Measurements from ENCODE around the gene GORASP2. TPM values are rescaled to one million over a fixed set of nuclear protein-coding genes. Genes with fewer than 3 reads are reported as not detected.

The GORASP2 gene
- total RNA-seq, 4 donors from 2014 or later: 45.8 to 66.1 (median 56.5) TPM

GRCh38 chr2:170949415-170949814 is 20.4 kb downstream of the GORASP2 start:
- DNase-seq: no peak
- no peak overlapping the region for H3K4me3 ChIP-seq
- no peaks in the 10 kb centered on the region for H3K4me1 ChIP-seq
- H3K36me3 ChIP-seq: peaks cover 8 to 69% (median 29%) of the 10 kb centered on the region in 3 donors
- H3K27me3 ChIP-seq: no peaks in the 10 kb centered on the region
- H3K9me3 ChIP-seq: no peaks in the 10 kb centered on the region
- intact Hi-C loops (cut with DNase I): no loop called here
- TF ChIP-seq, protein P1, sequence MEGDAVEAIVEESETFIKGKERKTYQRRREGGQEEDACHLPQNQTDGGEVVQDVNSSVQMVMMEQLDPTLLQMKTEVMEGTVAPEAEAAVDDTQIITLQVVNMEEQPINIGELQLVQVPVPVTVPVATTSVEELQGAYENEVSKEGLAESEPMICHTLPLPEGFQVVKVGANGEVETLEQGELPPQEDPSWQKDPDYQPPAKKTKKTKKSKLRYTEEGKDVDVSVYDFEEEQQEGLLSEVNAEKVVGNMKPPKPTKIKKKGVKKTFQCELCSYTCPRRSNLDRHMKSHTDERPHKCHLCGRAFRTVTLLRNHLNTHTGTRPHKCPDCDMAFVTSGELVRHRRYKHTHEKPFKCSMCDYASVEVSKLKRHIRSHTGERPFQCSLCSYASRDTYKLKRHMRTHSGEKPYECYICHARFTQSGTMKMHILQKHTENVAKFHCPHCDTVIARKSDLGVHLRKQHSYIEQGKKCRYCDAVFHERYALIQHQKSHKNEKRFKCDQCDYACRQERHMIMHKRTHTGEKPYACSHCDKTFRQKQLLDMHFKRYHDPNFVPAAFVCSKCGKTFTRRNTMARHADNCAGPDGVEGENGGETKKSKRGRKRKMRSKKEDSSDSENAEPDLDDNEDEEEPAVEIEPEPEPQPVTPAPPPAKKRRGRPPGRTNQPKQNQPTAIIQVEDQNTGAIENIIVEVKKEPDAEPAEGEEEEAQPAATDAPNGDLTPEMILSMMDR (IDR thresholded peaks at IDR 0.05): no peak
- no peak for TF ChIP-seq POLR2A (IDR thresholded peaks at IDR 0.05)
- H3K27ac ChIP-seq: no peak overlapping the region
- 81 to 83% methylated on average over 5 of the region's 5 CpGs for WGBS, 2 donors

DNA sequence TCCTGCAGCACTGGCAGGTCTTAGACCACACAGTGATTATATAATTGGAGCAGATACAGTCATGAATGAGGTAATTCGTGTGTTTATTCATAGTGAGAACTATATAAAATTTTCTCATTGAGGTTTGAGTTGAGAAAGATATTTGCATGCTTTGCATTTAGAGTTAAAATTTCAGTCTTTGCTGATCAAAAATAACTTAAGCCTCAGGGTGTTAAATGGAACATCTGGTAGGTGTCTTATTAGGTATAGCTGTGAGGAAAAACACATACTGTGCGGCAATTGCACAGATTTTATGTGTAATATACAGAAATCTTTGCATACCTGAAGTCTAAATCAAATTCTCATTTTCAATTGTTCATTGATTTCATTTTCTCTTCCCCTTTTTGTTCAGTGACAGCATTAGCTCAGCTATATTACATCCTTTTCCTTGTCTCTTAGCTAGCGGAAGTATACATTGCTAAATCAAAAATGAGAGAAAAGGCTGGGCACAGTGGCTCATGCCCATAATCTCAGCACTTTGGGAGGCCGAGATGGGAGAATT is 21.2 kb downstream of the GORASP2 start:
- H3K36me3 ChIP-seq: peaks cover 15 to 77% (median 29%) of the 10 kb centered on the region in 3 donors
- H3K27ac ChIP-seq: no peak overlapping the region
- no peaks in the 10 kb centered on the region for H3K27me3 ChIP-seq
- H3K4me3 ChIP-seq: no peak overlapping the region
- WGBS, 2 donors: 78 to 88% methylated on average over 4 of the region's 4 CpGs
- intact Hi-C loops (cut with DNase I): no loop called here
- no peak for DNase-seq
- TF ChIP-seq POLR2A (IDR thresholded peaks at IDR 0.05): no peak
- TF ChIP-seq, protein P1 (IDR thresholded peaks at IDR 0.05): no peak
- no peaks in the 10 kb centered on the region for H3K4me1 ChIP-seq
- no peaks in the 10 kb centered on the region for H3K9me3 ChIP-seq

- H3K27me3 ChIP-seq: no peaks in the 10 kb centered on the region
- intact Hi-C loops (cut with DNase I): no loop called here
- TF ChIP-seq, protein P1 (IDR thresholded peaks at IDR 0.05): no peak
- no peak for TF ChIP-seq POLR2A (IDR thresholded peaks at IDR 0.05)
- H3K27ac ChIP-seq: no peak overlapping the region
- 63 to 78% methylated on average over 4 of the region's 4 CpGs for WGBS, 2 donors
- peaks cover 27 to 100% (median 39%) of the 10 kb centered on the region in 3 donors for H3K36me3 ChIP-seq
- no peak for DNase-seq
- H3K9me3 ChIP-seq: no peaks in the 10 kb centered on the region
- no peak overlapping the region for H3K4me3 ChIP-seq
- no peaks in the 10 kb centered on the region for H3K4me1 ChIP-seq
These were observed 24.9 kb downstream of the GORASP2 start for GRCh38 chr2:170953941-170954340.

DNA sequence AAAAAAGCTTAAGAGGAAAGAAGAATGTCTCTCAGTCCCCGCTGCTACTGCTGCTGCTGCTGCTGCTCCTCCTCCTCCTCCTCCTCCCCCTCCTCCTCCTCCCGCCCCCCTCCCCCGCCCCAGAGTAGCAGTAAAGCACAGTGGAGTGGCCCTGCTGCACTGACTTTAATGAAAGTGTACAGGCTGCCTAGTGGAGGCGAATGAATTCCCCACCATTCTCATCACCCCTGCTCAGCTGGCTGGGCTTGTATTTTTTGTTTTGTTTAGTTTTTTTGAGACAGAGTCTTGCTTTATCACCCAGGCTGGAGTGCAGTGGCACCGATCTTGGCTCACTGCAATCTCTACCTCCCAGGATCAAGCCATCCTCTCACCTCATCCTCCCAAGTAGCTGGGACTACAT is 34.3 kb downstream of the GORASP2 start:
- TF ChIP-seq, protein P1 (IDR thresholded peaks at IDR 0.05): no peak
- no peak for TF ChIP-seq POLR2A (IDR thresholded peaks at IDR 0.05)
- peaks cover 8 to 98% (median 28%) of the 10 kb centered on the region in 3 donors for H3K36me3 ChIP-seq

DNA sequence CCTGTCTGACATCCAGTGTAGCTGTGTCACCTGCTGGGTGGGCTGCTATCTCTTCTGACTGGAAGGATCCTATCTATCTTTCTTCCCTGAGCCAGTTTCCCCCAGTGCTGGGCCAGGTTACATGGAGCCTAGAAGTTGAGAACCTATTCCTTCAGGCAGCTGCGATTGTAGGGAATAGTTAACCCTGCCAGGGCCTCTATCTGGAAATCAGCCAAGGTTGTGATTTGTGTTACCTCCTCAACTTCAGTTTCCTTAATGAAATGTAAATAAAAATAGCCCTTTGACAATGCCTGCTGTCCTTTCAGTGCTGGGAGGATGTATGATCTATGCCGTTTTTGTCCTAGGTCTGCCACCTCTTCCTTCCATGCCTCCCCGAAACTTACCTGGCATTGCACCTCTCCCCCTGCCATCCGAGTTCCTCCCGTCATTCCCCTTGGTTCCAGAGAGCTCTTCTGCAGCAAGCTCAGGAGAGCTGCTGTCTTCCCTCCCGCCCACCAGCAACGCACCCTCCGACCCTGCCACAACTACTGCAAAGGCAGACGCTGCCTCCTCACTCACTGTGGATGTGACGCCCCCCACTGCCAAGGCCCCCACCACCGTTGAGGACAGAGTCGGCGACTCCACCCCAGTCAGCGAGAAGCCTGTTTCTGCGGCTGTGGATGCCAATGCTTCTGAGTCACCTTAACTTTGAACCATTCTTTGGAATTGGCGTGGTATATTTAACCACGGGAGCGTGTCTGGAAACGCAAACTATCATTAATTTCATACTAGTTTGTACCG is 36.6 kb downstream of the GORASP2 start:
- DNase-seq: no peak
- H3K4me3 ChIP-seq: no peak overlapping the region
- peaks cover 8 to 86% (median 28%) of the 10 kb centered on the region in 3 donors for H3K36me3 ChIP-seq
- intact Hi-C loops (cut with DNase I): no loop called here
- no peak for TF ChIP-seq POLR2A (IDR thresholded peaks at IDR 0.05)
- TF ChIP-seq, protein P1 (IDR thresholded peaks at IDR 0.05): no peak
- no peaks in the 10 kb centered on the region for H3K9me3 ChIP-seq
- H3K27me3 ChIP-seq: no peaks in the 10 kb centered on the region
- WGBS, 2 donors: 28 to 72% methylated on average over 15 to 19 of the region's 20 CpGs
- H3K27ac ChIP-seq: peak overlapping the region in 2 of 4 donors; percentile 10 to 43
- peaks cover 0 to 18% (median 0%) of the 10 kb centered on the region in 3 donors for H3K4me1 ChIP-seq

More for the DNA sequence above, 34.3 kb downstream of the GORASP2 start:
- DNase-seq: no peak
- no peak overlapping the region for H3K27ac ChIP-seq
- no peaks in the 10 kb centered on the region for H3K9me3 ChIP-seq
- peaks cover 0 to 18% (median 0%) of the 10 kb centered on the region in 3 donors for H3K4me1 ChIP-seq
- 80 to 93% methylated on average over 5 of the region's 5 CpGs for WGBS, 2 donors
- H3K4me3 ChIP-seq: no peak overlapping the region
- intact Hi-C loops (cut with DNase I): no loop called here
- H3K27me3 ChIP-seq: no peaks in the 10 kb centered on the region
